MM.1S (cell line): Measurements from ENCODE around the gene WBP1L.

Experiments
- DNase-seq: peaks from one replicate; pipeline ENCODE4 v3.0.0-alpha.2; 2015
- H2AFZ ChIP-seq: fragments of 300-600 bp; sonication (generic); 2 replicates; pipeline ENCODE4 v1.6.0; 2016; ENCODE audit warnings: antibody characterized with exemption, low read length
- H3F3A ChIP-seq: fragments of 300-600 bp; sonication (generic); 2 replicates; pipeline ENCODE4 v1.6.1; 2016; ENCODE audit warnings: mild to moderate bottlenecking, antibody characterized with exemption, low read length, moderate library complexity, mixed read lengths; ENCODE audit not compliant: insufficient read depth
- H3K27ac ChIP-seq: fragments of 300-600 bp; sonication (generic); 2 replicates; pipeline ENCODE4 v1.5.1; 2016; ENCODE audit warnings: mild to moderate bottlenecking, low read length
- H3K27me3 ChIP-seq: fragments of 300-600 bp; sonication (generic); replicated peaks from 2 replicates; pipeline ENCODE4 v1.6.0; 2016; ENCODE audit warnings: low read length; ENCODE audit not compliant: insufficient read depth
- H3K36me3 ChIP-seq: fragments of 300-600 bp; sonication (generic); replicated peaks from 2 replicates; pipeline ENCODE4 v1.6.1; 2016; ENCODE audit warnings: mild to moderate bottlenecking, low read length, mixed read lengths; ENCODE audit not compliant: insufficient read depth
- H3K4me1 ChIP-seq: fragments of 300-600 bp; sonication (generic); 2 replicates; pipeline ENCODE4 v1.6.1; 2016; ENCODE audit warnings: low read length, mixed read lengths
- H3K4me2 ChIP-seq: fragments of 300-600 bp; sonication (generic); 2 replicates; pipeline ENCODE4 v1.6.0; 2016; ENCODE audit warnings: low read depth, low read length
- H3K4me3 ChIP-seq: fragments of 300-600 bp; sonication (generic); 2 replicates; pipeline ENCODE4 v1.5.1; 2016; ENCODE audit warnings: low read length, mixed read lengths
- H3K79me2 ChIP-seq: fragments of 300-600 bp; sonication (generic); 2 replicates; pipeline ENCODE4 v1.6.1; 2016; ENCODE audit warnings: mixed run types, low read length, mixed read lengths
- H3K9ac ChIP-seq: fragments of 300-600 bp; sonication (generic); 2 replicates; pipeline ENCODE4 v1.6.1; 2016; ENCODE audit warnings: low read length, mixed read lengths
- H3K9me2 ChIP-seq: fragments of 300-600 bp; sonication (generic); replicated peaks from 2 replicates; pipeline ENCODE4 v1.6.1; 2016; ENCODE audit warnings: mild to moderate bottlenecking, low read length, mixed read lengths; ENCODE audit not compliant: insufficient read depth
- H3K9me3 ChIP-seq: fragments of 300-600 bp; sonication (generic); replicated peaks from 2 replicates; pipeline ENCODE4 v1.6.1; 2016; ENCODE audit warnings: mild to moderate bottlenecking, low read length, mixed read lengths; ENCODE audit not compliant: insufficient read depth
- H4K20me1 ChIP-seq: fragments of 300-600 bp; sonication (generic); 2 replicates; pipeline ENCODE4 v1.6.1; 2016; ENCODE audit warnings: mild to moderate bottlenecking, low read length, moderate library complexity, mixed read lengths; ENCODE audit not compliant: insufficient read depth
- EZH2 ChIP-seq: fragments of 300-600 bp; sonication (generic); optimal IDR thresholded peaks from 2 replicates; pipeline ENCODE3; 2017; ENCODE audit warnings: low read depth, mild to moderate bottlenecking, antibody characterized with exemption, low read length, mixed read lengths
- EZH2phosphoT487 ChIP-seq: fragments of 300-600 bp; sonication (generic); IDR thresholded peaks from 2 replicates; pipeline ENCODE4 v1.6.1; 2018; ENCODE audit warnings: antibody characterized with exemption, low read length
- TF ChIP-seq, protein P1 (sequence below): fragments of 300-600 bp; sonication (generic); IDR thresholded peaks from 2 replicates; pipeline ENCODE4 v1.5.1; 2016; ENCODE audit warnings: antibody characterized with exemption, low read length, mixed read lengths

WBP1L gene

DNA sequence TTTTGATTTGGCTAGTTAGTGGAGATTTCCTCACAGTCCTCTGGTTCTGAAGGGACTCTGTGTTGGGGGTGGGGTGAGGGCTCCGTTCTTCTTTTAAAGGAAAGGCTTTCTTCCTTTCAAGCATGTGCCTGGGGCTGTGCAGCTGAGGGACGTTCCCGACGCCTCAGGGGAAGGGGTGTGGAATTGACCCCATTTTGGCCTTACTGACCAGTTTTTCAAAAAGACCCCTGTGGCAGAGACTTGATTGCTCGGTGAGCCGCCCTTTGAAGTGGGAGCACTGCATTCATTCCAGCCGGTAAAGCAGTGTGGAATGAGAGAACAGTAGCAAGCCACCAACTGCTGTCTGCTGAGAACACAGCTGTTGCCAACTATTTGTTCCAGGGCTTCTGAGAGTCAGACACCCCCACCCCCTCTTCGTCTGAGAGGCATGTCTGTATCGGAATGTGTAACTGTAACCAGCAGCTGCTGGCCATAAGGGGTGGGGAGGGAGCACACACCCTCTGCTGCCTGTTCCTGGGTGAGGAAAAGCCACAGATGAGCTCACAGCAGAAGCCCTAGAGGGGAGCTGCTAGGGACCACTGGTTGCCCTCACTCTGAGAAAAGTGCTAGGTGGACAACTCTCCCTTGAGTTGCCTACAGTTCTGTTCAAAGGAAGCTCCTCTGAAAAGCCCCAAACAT lies 33.2 kb downstream of the WBP1L start:
- H3K9ac ChIP-seq, result peak overlapping the region; percentile 96
- H3K9me3 ChIP-seq, result no peaks in the 10 kb centered on the region
- no peaks in the 10 kb centered on the region for H3K9me2 ChIP-seq
- peak overlapping the region; percentile 97 for H3K27ac ChIP-seq
- no peak overlapping the region for H2AFZ ChIP-seq
- no peaks in the 10 kb centered on the region for H4K20me1 ChIP-seq
- no peaks in the 10 kb centered on the region; the same call in 1 of the 2 replicates for H3K36me3 ChIP-seq
- peaks cover 73% of the 10 kb centered on the region for H3K79me2 ChIP-seq
- peaks cover 65% of the 10 kb centered on the region for H3F3A ChIP-seq
- DNase-seq, result peak; percentile 93
- TF ChIP-seq EZH2phosphoT487, result no peak
- TF ChIP-seq EZH2, result no peak
- TF ChIP-seq, protein P1, sequence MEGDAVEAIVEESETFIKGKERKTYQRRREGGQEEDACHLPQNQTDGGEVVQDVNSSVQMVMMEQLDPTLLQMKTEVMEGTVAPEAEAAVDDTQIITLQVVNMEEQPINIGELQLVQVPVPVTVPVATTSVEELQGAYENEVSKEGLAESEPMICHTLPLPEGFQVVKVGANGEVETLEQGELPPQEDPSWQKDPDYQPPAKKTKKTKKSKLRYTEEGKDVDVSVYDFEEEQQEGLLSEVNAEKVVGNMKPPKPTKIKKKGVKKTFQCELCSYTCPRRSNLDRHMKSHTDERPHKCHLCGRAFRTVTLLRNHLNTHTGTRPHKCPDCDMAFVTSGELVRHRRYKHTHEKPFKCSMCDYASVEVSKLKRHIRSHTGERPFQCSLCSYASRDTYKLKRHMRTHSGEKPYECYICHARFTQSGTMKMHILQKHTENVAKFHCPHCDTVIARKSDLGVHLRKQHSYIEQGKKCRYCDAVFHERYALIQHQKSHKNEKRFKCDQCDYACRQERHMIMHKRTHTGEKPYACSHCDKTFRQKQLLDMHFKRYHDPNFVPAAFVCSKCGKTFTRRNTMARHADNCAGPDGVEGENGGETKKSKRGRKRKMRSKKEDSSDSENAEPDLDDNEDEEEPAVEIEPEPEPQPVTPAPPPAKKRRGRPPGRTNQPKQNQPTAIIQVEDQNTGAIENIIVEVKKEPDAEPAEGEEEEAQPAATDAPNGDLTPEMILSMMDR, result no peak
- peak overlapping the region; percentile 65 for H3K4me3 ChIP-seq
- peak overlapping the region; percentile 85 for H3K4me2 ChIP-seq
- H3K27me3 ChIP-seq, result no peaks in the 10 kb centered on the region
- H3K4me1 ChIP-seq, result peaks cover 86% of the 10 kb centered on the region

DNA sequence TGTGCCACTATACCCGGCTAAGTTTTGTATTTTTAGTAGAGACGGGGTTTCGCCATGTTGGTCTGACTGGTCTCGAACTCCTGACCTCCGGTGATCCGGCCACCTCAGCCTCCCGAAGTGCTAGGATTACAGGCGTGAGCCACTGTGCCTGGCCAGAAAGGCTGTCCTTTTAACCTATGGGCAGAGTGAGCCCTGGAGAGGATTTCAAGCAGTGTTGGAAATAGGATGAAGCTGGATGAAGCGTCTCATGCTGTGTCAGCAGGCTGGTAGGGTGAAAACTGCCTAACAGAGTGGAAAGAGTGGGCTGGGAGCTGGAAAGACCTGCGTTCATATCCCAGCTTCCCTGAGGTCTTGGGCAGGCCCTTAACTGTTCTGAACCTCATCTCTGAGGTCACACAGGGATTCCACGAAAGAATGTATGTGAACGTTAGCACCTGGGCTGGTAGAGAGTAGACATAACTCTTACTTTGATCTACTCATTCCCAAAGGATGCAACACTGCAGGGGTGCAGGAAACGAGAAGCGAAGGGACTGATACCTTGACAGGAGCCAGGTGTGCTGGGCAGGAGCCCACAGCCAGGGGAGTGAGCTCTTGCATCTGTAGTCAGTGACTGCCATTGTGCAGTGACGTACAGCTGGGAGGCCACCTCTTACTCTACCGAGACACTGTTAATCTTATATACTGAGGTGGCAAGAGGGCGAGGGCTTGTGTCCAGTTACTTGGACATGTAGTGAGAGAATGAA lies 34.1 kb downstream of the WBP1L start:
- no peak overlapping the region for H3K4me3 ChIP-seq
- no peaks in the 10 kb centered on the region for H3K9me2 ChIP-seq
- H3F3A ChIP-seq, result peaks cover 71% of the 10 kb centered on the region
- H3K9me3 ChIP-seq, result no peaks in the 10 kb centered on the region
- H3K36me3 ChIP-seq, result no peaks in the 10 kb centered on the region; the same call in 1 of the 2 replicates
- DNase-seq, result no peak
- H3K79me2 ChIP-seq, result peaks cover 78% of the 10 kb centered on the region
- H3K9ac ChIP-seq, result peak overlapping the region; percentile 96; the same call in 1 of the 2 replicates
- H4K20me1 ChIP-seq, result no peaks in the 10 kb centered on the region
- H3K4me2 ChIP-seq, result peak overlapping the region; percentile 85
- peak overlapping the region; percentile 97 for H3K27ac ChIP-seq
- peaks cover 90% of the 10 kb centered on the region for H3K4me1 ChIP-seq
- TF ChIP-seq EZH2, result no peak
- TF ChIP-seq EZH2phosphoT487, result no peak
- TF ChIP-seq, protein P1, result no peak
- H2AFZ ChIP-seq, result no peak overlapping the region
- no peaks in the 10 kb centered on the region for H3K27me3 ChIP-seq

DNA sequence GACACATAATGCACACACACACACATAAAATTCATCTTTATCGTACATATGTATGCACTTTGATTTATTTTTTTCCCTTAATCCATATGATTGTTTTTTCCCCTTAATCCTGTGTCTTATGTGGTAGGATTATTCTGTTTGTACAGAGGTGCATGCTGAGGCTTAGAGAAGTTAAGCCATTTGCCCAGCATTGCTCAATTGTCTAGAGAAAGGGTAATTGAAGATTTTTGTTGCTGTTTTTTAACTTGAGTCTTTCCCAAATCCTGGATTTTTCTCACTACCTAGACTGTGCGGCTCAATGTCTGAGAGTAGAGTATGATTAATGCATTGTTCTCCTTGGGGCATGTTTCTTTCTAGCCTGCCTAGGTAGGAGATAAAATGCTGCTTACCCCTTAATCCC lies 35.0 kb downstream of the WBP1L start:
- TF ChIP-seq, protein P1, result no peak
- no peak for TF ChIP-seq EZH2phosphoT487
- TF ChIP-seq EZH2, result no peak
- Histone ChIP-seq H3K79me2 (peaks cover 78% of the 10 kb centered on the region), H3K27me3 (no peaks in the 10 kb centered on the region), H2AFZ (no peak overlapping the region), H3K9me2 (no peaks in the 10 kb centered on the region), H3K4me1 (peaks cover 90% of the 10 kb centered on the region), H3K4me2 (no peak overlapping the region; the same call in 1 of the 2 replicates), H3K9me3 (no peaks in the 10 kb centered on the region), H3K4me3 (no peak overlapping the region), H4K20me1 (no peaks in the 10 kb centered on the region), H3F3A (peaks cover 64% of the 10 kb centered on the region), H3K9ac (no peak overlapping the region), H3K27ac (peak overlapping the region; percentile 97; the same call in 1 of the 2 replicates), H3K36me3 (no peaks in the 10 kb centered on the region; the same call in 1 of the 2 replicates)
- DNase-seq, result no peak
